A549 (cell line): ENCODE measurements around the gene PPM1M.

Experiments used
- MAFK ChIP-seq: fragments of 450-650 bp; IDR thresholded peaks from 2 replicates; pipeline ENCODE4 v1.6.1; 2014; ENCODE audit not compliant: partially characterized antibody
- POLR2A ChIP-seq: IDR thresholded peaks from 2 replicates; pipeline ENCODE4 v1.6.1; 2012; ENCODE audit warnings: mild to moderate bottlenecking, low read length

- TF ChIP-seq POLR2A (no peak), MAFK (no peak)
Measured at GRCh38 chr3:52243791-52244628, 1.5 kb upstream of the PPM1M start.
